ENCODE data around the gene CLIC4.
"Not testable (repeated sequence)": the region's sequence is repeated elsewhere in the genome, so short reads cannot be mapped to it uniquely, and the experiment has no call there.

Gene CLIC4

DNA sequence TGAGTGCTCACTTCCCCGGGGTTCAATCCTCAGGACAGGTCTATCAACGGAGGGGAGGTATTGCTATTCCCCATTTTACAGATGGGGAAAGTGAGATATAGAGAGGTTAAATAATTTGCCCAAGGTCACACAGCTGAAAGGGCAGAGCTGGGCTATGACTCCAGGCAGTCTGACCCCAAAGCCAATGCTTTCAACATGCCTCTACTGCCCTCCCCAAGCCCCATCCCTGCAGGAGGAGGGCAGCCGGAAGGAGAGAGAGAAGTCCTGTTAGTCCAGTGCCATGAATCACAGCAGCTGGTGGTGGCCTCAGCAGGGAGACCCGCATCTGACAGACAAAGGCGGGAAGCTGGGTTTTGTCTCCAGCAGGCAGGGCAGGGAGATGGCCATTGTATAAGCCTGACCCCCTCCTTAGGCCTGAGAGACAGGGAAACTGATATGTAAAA, 20.0 kb upstream of the CLIC4 start:
- Mint-ChIP-seq H3K36me3 (ENCODE audit: low read depth) (no peaks in the 10 kb centered on the region), H3K4me3 (peak overlapping the region; percentile 61), H3K4me1 (peaks cover 50% of the 10 kb centered on the region), H3K27ac (peak overlapping the region; percentile 100), H3K27me3 (ENCODE audit: low read depth, poor library complexity) (no peaks in the 10 kb centered on the region), H3K9me3 (peaks cover 9% of the 10 kb centered on the region)
- peak; percentile 34 for DNase-seq
- TF ChIP-seq, protein P1, sequence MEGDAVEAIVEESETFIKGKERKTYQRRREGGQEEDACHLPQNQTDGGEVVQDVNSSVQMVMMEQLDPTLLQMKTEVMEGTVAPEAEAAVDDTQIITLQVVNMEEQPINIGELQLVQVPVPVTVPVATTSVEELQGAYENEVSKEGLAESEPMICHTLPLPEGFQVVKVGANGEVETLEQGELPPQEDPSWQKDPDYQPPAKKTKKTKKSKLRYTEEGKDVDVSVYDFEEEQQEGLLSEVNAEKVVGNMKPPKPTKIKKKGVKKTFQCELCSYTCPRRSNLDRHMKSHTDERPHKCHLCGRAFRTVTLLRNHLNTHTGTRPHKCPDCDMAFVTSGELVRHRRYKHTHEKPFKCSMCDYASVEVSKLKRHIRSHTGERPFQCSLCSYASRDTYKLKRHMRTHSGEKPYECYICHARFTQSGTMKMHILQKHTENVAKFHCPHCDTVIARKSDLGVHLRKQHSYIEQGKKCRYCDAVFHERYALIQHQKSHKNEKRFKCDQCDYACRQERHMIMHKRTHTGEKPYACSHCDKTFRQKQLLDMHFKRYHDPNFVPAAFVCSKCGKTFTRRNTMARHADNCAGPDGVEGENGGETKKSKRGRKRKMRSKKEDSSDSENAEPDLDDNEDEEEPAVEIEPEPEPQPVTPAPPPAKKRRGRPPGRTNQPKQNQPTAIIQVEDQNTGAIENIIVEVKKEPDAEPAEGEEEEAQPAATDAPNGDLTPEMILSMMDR (IDR thresholded peaks at IDR 0.05), result no peak

DNA sequence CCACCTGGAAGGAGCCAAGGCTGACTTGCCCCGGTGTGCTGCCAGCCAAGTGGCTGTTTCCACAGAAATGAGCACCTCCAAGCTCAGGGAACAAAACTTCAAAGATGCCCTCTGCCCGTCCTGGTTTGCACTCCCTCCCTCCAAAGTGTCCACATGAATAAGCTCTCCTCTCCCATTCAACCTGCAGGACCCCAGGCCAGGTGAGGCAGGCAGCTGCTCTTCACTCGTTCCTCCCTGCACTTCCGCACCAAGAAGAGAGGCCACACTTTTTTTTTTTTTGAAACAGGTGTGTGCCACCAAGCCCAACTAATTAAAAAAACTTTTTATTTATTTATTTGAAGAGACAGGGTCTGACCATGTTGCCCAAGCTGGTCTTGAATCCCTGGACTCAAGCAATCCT, 18.5 kb upstream of the CLIC4 start:
- Mint-ChIP-seq H3K4me3 (no peak overlapping the region), H3K36me3 (ENCODE audit: low read depth) (no peaks in the 10 kb centered on the region), H3K4me1 (peaks cover 60% of the 10 kb centered on the region), H3K9me3 (peaks cover 5% of the 10 kb centered on the region), H3K27me3 (ENCODE audit: low read depth, poor library complexity) (no peaks in the 10 kb centered on the region), H3K27ac (peak overlapping the region; percentile 94)
- no peak for DNase-seq
- TF ChIP-seq, protein P1 (IDR thresholded peaks at IDR 0.05), result no peak

DNA sequence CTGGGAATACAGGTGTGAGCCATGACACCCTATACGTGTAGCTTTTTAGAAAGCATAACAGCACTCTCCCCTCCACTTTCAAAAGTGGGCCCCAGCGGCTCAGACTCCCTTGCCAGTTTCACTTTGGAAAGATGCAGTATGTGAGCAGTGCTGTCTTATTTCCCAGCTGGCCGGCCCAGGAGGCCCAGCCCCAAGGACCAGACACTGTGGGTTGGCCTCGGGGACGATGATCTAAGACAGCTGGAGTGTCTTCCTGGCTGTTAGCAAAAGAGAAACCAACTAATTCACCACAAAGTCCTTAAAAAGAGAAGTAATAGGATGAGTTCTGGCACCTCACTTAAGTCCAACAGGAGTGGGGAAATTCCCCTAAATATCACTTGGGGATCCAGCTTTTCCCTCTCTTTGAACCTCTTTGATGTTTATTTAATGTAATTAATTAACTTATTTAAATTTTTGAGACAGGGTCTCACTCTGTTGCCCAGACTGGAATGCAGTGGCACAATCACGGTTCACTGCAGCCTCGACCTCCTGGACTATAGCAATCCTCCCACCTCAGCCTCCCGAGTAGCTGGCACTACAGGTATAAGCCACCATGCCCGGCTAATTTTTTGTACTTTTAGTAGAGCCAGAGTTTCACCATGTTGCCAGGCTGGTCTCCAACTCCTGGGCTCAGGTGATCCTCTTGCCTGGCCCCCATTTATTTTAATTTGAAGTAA, 17.6 kb upstream of the CLIC4 start:
- Mint-ChIP-seq H3K4me1 (peaks cover 59% of the 10 kb centered on the region), H3K27ac (peak overlapping the region; percentile 91), H3K36me3 (ENCODE audit: low read depth) (no peaks in the 10 kb centered on the region), H3K4me3 (no peak overlapping the region), H3K9me3 (no peaks in the 10 kb centered on the region), H3K27me3 (ENCODE audit: low read depth, poor library complexity) (no peaks in the 10 kb centered on the region)
- TF ChIP-seq, protein P1 (IDR thresholded peaks at IDR 0.05), result no peak
- no peak for DNase-seq

DNA sequence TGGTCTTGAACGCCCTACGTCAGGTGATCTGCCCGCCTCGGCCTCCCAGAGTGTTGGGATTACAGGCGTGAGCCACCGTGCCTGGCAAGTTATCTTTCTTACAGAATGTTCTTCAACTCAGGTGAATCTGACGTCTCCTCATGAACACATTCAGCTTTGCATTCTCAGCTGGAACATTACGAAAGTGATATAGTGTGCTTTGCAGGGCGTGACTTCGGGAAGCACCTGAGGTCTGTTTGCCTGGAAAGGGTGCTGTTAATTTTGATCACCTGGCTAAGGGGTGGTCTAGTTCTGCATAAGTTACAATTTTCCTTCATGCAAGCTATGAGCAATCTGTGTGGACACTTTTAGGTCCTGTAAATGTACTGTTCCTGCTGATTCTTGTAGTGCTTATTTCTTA, 16.3 kb upstream of the CLIC4 start:
- Mint-ChIP-seq H3K4me1 (peaks cover 58% of the 10 kb centered on the region), H3K27ac (no peak overlapping the region), H3K4me3 (no peak overlapping the region)

DNA sequence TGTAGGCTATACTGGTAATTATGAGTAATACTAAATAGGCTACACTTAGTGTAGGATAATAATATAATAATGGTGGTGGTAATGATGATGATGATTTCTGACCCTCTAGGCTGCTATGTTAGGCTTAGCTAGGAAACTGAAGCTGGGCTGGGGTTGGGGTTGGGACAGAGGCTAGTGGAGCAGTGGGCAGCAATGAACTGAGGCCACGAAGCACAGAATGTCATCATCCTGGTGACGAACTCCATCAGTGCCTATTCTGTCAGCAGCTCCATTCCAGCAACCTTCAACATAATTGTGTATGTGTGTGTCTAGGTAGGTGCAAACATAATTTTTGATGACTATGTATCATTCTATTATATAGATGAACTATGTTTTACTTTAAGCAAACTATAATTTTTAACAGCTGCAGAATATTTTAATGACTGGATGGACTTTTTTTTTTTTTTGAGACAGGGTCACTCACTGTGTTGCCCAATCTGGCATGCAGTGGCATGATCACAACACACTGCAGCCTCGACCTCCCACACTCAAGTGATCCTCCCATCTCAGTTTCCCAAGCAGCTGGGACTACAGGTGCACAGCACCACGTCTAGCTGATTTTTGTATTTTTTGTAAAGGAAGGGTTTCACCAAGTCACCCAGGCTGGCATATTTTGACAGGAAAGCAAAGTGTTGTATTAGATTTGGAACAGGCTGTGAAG, 12.9 kb upstream of the CLIC4 start:
- H3K27me3 Mint-ChIP-seq (ENCODE audit: low read depth, poor library complexity), result no peaks in the 10 kb centered on the region
- DNase-seq, result no peak
- no peak overlapping the region for H3K27ac Mint-ChIP-seq
- H3K4me3 Mint-ChIP-seq, result no peak overlapping the region
- no peaks in the 10 kb centered on the region for H3K9me3 Mint-ChIP-seq
- H3K4me1 Mint-ChIP-seq, result peaks cover 45% of the 10 kb centered on the region
- TF ChIP-seq, protein P1 (IDR thresholded peaks at IDR 0.05), result no peak
- H3K36me3 Mint-ChIP-seq (ENCODE audit: low read depth), result no peaks in the 10 kb centered on the region

More for the DNA sequence above, 16.3 kb upstream of the CLIC4 start:
- no peaks in the 10 kb centered on the region for H3K36me3 Mint-ChIP-seq (ENCODE audit: low read depth)
- H3K27me3 Mint-ChIP-seq (ENCODE audit: low read depth, poor library complexity), result no peaks in the 10 kb centered on the region
- DNase-seq, result no peak
- no peaks in the 10 kb centered on the region for H3K9me3 Mint-ChIP-seq
- TF ChIP-seq, protein P1 (IDR thresholded peaks at IDR 0.05), result no peak

DNA sequence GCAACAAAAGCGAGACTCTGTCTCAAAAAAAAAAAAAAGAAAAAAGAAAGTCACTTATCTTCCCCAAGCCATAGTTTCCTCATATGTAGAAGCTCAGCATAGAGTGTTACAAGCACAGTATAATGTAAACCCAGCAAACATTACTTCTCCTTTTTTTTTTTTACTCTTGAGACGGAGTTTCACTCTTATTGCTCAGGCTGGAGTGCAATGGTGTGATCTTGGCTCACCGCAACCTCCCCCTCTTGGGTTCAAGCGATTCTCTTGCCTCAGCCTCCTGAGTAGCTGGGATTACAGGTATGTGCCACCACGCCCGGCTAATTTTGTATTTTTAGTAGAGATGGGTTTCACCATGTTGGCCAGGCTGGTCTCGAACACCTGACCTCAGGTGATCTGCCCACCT, 11.9 kb upstream of the CLIC4 start:
- DNase-seq; H3K4me3 Mint-ChIP-seq; H3K27me3 Mint-ChIP-seq (ENCODE audit: low read depth, poor library complexity); H3K9me3 Mint-ChIP-seq; H3K36me3 Mint-ChIP-seq (ENCODE audit: low read depth); H3K27ac Mint-ChIP-seq: not testable (repeated sequence)
- peaks cover 45% of the 10 kb centered on the region for H3K4me1 Mint-ChIP-seq
